ENCODE results near the gene C12orf54. TPM values are rescaled to one million over a fixed set of nuclear protein-coding genes. Genes with fewer than 3 reads are reported as not detected.
A peak's percentile ranks its signal among the peaks of the same experiment; 100 is the strongest.
"Not testable (repeated sequence)": the region's sequence is repeated elsewhere in the genome, so short reads cannot be mapped to it uniquely, and the experiment has no call there.

The C12orf54 gene
- not detected for total RNA-seq (ENCODE audit: insufficient read depth, low replicate concordance)

DNA sequence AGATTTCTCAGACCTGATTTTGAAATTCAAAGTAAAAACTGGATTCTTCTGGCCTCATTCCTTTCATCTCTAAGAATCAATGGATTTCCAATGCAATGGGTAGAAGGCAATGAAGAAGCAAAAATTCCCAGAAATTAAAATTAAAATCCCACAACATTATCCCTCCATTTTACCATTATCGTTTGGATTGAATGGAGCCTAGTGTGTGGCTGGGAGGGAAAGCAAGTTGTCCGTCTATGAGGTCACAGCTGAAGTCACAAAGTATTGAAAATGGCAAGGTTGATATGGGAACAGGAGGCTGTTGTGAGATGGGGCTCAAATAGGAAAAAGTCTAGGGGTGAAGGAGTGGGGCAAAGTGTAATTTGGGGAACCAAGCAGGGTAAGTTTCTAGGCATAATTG, at the start of gene C12orf54:
C12orf54 (plus strand) TSS at position 301 of the 400 bp plus-strand sequence. CDS start 799 bp downstream, outside the sequence.
- no peak for DNase-seq (ENCODE audit: low spot score)

GRCh38 chr12:48434016-48434415, 48.3 kb upstream of the C12orf54 start:
- DNase-seq (ENCODE audit: low spot score) = not testable (repeated sequence)

- DNase-seq (ENCODE audit: low spot score) = peak; percentile 81
Measured at GRCh38 chr12:48441069-48441468, 41.2 kb upstream of the C12orf54 start.

- no peak for DNase-seq (ENCODE audit: low spot score)
Measured at GRCh38 chr12:48442179-48442847, 40.0 kb upstream of the C12orf54 start.

DNA sequence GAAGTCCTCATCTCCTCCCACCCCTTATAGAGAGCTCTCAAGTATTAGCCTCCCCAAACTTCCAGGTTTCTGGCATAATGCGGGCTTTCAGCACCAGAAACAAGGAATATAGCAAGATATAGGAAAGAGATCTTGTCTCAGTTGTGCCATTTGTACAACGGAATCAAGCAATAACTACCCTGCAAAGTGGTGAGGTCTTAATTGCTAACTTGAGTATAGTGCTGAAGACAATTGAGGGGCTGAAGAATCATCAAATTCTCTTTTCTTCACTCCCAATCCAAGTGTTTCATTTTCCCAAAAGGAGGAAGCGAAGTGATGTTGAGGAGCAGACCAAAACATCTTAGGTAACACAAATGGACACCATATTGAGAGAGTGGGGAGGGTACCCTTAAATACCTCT, 36.8 kb upstream of the C12orf54 start:
- no peak for DNase-seq (ENCODE audit: low spot score)

DNA sequence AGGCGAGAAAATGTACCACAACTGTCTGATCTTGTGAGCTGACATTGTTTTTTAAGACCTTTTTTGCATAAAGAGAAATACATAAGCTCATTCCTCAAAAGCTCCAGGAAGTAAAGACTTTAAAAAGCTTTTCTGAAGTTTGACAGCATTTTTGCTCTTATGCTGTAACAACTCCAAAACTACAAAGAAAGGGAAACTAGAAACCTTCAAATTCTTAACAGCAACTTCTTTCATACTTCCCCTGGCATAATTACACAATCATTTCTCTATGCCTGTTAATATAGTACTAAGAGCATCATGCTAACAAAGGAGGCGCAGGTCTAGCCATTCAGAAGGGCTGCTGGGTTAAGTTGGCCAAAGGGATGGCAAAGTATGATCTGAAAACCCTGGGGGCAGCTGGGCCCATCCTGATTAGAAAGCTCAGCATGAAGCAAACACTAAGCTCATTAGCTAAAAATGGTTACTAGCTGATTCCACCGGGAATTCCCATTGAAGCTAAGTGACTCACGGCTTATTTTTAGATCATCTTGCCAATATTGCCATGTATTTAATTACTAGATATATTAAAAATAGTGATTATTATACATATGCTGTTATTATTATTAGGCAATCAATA, 36.0 kb upstream of the C12orf54 start:
- DNase-seq (ENCODE audit: low spot score) = no peak

- no peak for DNase-seq (ENCODE audit: low spot score)
Measured at GRCh38 chr12:48447755-48448154, 34.5 kb upstream of the C12orf54 start.

DNA sequence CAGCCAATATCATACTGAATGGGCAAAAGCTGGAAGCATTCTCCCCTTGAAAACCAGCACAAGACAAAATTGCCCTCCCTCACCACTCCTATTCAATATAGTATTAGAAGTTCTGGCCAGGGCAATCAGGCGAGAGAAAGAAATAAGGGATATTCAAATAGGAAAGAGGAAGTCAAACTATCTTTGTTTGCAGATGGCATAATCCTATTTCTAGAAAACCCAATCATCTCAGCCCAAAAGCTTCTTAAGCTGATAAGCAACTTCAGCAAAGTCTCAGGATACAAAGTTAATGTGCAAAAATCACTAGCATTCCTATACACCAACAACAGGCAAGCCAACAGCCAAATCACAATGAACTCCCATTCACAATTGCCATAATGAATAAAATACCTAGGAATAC, 30.9 kb upstream of the C12orf54 start:
- peak; percentile 23 for DNase-seq (ENCODE audit: low spot score)

- DNase-seq (ENCODE audit: low spot score) = not testable (repeated sequence)
Measured at GRCh38 chr12:48452961-48453360, 29.3 kb upstream of the C12orf54 start.

DNA sequence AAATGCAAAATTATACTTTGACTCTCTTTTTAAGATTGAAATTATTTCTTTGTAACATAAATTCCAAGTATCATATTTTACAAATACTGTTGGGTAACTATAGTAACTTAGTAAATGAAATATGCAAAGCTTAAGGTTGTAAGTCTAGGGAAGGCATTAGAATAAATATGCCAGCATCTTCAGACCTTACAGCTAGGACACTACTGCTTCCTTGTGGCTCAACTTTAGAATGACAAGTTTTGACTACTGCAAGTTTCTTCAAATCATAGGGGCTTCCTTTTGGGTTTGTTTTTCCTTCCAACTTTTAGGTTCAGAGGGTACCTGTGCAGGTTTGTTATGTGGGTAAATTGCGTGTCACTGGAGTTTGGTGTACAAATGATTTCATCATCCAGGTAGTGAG, 27.6 kb upstream of the C12orf54 start:
- peak; percentile 80 for DNase-seq (ENCODE audit: low spot score)

DNA sequence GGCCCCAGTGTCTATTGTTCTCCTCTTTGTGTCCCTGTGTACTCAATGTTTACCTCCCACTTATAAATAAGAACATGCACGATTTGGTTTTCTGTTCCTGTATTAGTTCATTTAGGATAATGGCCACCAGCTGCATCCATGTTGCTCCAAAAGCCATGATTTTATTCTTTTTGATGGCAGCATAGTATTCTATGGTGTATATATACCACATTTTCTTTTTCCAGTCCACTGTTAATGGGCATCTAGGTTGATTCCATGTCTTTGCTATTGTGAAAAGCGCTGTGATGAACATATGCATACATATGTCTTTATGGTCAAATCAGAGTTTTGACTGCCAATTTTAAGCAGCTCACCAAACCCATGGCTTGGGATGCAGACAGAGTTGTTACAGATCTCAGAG, 27.2 kb upstream of the C12orf54 start:
- no peak for DNase-seq (ENCODE audit: low spot score)

DNA sequence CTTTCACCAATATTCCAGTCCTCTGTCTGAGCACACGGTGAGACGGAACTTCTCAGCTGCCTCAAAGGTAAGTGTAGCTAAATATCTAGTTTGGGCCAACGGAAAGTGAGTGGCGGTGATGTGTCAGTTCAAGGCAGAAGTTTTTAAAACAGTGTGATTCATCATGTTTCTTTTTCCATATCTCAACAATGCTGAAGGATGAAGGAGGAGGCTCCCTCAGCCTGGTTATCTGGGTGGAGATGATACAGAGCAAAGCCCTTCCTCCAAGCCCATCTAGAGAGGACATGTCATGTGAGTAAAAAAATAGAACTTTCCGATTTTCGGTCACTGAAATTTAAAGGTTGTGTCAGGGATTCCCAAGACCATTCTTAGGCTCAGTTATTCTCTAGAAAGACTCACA, 23.0 kb upstream of the C12orf54 start:
- DNase-seq (ENCODE audit: low spot score) = peak; percentile 30

DNA sequence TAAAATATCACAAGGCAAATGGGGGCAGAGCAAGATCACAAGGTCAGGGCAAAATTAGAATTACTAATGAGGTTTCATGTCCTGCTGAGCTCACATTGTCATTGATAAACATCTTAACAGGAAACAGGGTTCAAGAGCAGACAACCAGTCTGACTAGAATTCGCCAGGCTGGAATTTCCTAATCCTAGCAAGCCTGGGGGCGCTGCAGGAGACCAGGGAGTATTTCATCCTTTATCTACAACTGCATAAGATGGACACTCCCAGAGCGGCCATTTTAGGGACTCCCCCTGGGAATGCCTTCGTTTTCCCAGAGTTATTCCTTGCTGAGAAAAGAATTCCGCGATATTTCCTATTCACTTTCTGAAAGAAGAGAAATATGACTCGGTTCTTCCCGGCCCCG, 13.3 kb upstream of the C12orf54 start:
- DNase-seq (ENCODE audit: low spot score) = not testable (repeated sequence)

DNA sequence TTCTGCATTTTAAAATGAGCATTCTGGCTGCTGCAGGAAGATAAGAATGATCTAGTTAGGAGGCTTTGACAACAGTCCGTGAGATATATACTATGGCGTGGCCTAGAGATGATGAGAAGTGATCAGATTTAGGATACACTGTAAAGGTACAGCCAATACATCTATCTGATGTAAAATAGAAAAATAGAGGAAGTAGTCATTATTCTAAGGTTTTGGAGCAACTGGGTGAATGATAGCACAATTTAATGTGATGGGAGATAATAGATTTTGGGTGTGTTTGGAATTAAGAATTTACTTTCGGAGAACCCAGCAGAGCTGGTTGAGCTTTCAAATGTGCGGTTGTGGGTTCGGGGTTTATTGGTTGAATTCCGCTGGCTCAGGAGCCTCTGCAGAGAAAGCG, 10.0 kb upstream of the C12orf54 start, which contains the start of gene ANP32D:
ANP32D (plus strand) TSS at position 301 of the 400 bp plus-strand sequence. CDS start 106 bp downstream, outside the sequence.
- DNase-seq (ENCODE audit: low spot score) = no peak

DNA sequence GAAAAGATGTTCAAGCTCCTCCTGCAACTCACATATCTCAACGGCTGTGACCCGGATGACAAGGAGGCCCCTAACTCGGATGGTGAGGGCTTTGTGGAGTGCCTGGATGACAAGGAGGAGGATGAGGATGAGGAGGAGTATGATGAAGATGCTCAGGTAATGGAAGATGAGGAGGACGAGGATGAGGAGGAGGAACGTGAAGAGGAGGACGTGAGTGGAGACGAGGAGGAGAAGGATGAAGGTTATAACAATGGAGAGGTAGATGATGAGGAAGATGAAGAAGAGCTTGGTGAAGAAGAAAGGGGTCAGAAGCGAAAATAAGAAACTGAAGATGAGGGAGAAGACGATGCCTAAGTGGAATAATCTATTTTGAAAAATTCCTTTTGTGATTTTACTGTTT, 9.2 kb upstream of the C12orf54 start:
- no peak for DNase-seq (ENCODE audit: low spot score)

- DNase-seq (ENCODE audit: low spot score) = not testable (repeated sequence)
Measured at GRCh38 chr12:48474497-48474896, 7.8 kb upstream of the C12orf54 start.

DNA sequence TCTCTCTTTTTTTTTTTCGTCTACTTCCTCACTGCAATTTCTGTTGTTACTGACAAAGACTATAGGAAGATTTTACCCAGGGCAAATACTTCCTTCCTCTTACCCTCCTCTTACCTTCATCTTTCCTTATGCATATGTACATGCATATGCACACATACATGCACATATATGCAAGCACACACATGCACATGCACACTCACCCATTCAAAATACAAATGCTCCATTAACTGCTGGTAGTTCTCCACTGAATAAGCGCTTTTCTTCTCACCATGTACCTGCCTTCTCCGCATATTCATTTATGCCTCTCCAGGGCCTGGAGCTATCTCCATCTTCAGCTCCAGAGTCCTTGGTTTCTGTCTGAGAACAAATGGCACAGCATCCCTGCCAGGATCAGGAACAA, 632 bp downstream of the C12orf54 start:
- DNase-seq (ENCODE audit: low spot score) = no peak

DNA sequence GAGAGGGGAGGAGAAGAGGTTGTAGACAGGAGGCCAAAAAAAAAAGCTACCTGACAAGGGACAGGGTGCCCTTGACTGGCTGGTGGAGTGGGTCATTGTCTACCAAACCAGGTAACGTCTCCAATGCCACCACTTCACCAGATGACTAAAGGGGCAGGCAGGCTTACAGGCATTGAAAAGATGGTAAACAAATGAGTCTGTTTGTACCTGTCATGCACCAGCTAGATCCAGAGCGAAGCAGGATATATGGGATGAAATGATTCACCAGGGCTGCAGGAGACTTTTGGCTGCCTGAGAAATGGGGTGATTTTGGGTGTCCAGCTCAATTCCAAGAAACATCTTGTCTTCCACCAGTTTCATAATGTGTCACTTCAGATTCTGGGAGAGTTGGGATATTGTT, 4.0 kb downstream of the C12orf54 start:
- DNase-seq (ENCODE audit: low spot score) = no peak

- DNase-seq (ENCODE audit: low spot score) = peak; percentile 27
Measured at GRCh38 chr12:48486679-48487078, 4.4 kb downstream of the C12orf54 start.

- DNase-seq (ENCODE audit: low spot score) = peak; percentile 78
Measured at GRCh38 chr12:48489012-48489411, 6.7 kb downstream of the C12orf54 start.

- not testable (repeated sequence) for DNase-seq (ENCODE audit: low spot score)
Measured at GRCh38 chr12:48489456-48489855, 7.2 kb downstream of the C12orf54 start.

GRCh38 chr12:48500281-48500680, 18.0 kb downstream of the C12orf54 start:
- DNase-seq (ENCODE audit: low spot score) = not testable (repeated sequence)

DNA sequence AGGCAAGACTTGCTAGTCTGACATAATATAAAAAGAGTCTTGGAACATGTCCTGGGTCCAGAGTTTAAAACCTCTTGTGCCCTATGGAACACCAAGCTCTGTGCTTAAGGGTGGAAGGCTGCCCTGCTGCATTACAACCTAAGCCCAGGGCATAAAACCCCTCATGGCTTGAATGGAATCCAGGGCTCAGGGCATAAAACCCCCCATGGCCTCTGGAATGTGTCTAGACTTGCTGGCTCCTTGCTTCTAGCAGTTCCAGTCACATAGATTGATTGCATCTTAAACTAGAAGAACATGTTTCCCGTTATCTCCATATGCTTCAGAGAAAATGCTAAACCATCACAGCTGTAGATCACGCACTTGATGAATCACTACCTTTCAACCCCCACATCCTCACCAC, 24.5 kb downstream of the C12orf54 start:
- DNase-seq (ENCODE audit: low spot score) = peak; percentile 44
